Aorta (tissue), 5 donors: ENCODE data around the gene FBXO48. TPM values are rescaled to one million over a fixed set of nuclear protein-coding genes. Genes with fewer than 3 reads are reported as not detected.
"Not testable (repeated sequence)": the region's sequence is repeated elsewhere in the genome, so short reads cannot be mapped to it uniquely, and the experiment has no call there.

ENCODE experiments used
- ATAC-seq: fragments of 200-7000 bp; cut with Tn5 transposase; one replicate; pipeline ENCODE4 v1.9.1; 2022; ENCODE audit warnings: moderate library complexity; ENCODE audit not compliant: low FRiP score
- DNase-seq, 2 donors: peaks; one replicate each; pipeline ENCODE4 v3.0.0-alpha.2; 2020
- H3K27ac ChIP-seq, 2 donors: one replicate each; pipeline ENCODE4 v1.5.1; 2013; ENCODE audit warnings: low read length in 2 of 2, mild to moderate bottlenecking in 2 of 2, moderate library complexity in 2 of 2, control low read depth in 1 of 2, inconsistent platforms in 1 of 2, low read depth in 1 of 2
- H3K27me3 ChIP-seq, 2 donors: one replicate each; pipeline ENCODE4 v1.6.1; 2013; ENCODE audit warnings: control low read depth in 1 of 2, low read length in 1 of 2, mild to moderate bottlenecking in 1 of 2, moderate library complexity in 1 of 2; ENCODE audit not compliant: insufficient read depth in 2 of 2, control insufficient read depth in 1 of 2
- H3K36me3 ChIP-seq, 2 donors: one replicate each; pipeline ENCODE4 v1.6.1; 2013; ENCODE audit warnings: control low read depth in 1 of 2, low read length in 1 of 2, mild to moderate bottlenecking in 1 of 2; ENCODE audit not compliant: insufficient read depth in 2 of 2, control insufficient read depth in 1 of 2
- H3K4me1 ChIP-seq, 2 donors: one replicate each; pipeline ENCODE4 v1.6.1; 2013; ENCODE audit warnings: low read length in 2 of 2, control low read depth in 1 of 2, mild to moderate bottlenecking in 1 of 2, moderate library complexity in 1 of 2; ENCODE audit not compliant: insufficient read depth in 2 of 2, control insufficient read depth in 1 of 2
- H3K4me3 ChIP-seq, 2 donors: one replicate each; pipeline ENCODE4 v1.5.1; 2013; ENCODE audit warnings: low read length in 2 of 2, control low read depth in 1 of 2, mild to moderate bottlenecking in 1 of 2
- H3K9me3 ChIP-seq: one replicate; pipeline ENCODE4 v1.6.1; 2013; ENCODE audit warnings: mild to moderate bottlenecking, low read length; ENCODE audit not compliant: control insufficient read depth
- WGBS, 2 donors: extraction: QIAGEN DNeasy Blood & Tissue Kit; methylation state at CpG; one replicate each; pipeline ENCODE4 v1.1.7; 2013; 5-methylcytosine and 5-hydroxymethylcytosine counted together
- intact Hi-C, 2 donors: fragments of 100-400 bp; cut with DNase I; formaldehyde crosslinking; loops; one replicate each; pipeline versions ENCODE4 v1.14.2 to v1.15.0; 2022
- polyA plus RNA-seq, 2 donors: library from polyadenylated mRNA; stranded (reverse); fragments of 200-250 nt; gene quantifications; one replicate each; pipeline ENCODE4 v1.2.3, GENCODE V29; 2013
- total RNA-seq, 2 donors: library from RNA; stranded (reverse); fragmentation: NEBNext Ultra II Directional; extraction: Animal tissue kit (Norgen Biotek cat#: 25700); gene quantifications; one replicate each; pipeline ENCODE4 v1.2.1, GENCODE V29; 2021
- donor health status: healthy with polysubstance abuse.
- donor health status: Bipolar disorder and iron deficiency.
- donor health status: DM: no; HTN: no; CAD: no.
- donor health status: DM: no; HTN: no; CAD: no.
- donor health status: DM: yes; HTN: yes; CAD: no.

The FBXO48 gene
- total and polyA plus RNA-seq, 4 donors: 0.43 to 1.5 (median 1.1) TPM

- H3K4me3 ChIP-seq: no peak overlapping the region
- H3K4me1 ChIP-seq: no peaks in the 10 kb centered on the region
- no peak overlapping the region for H3K27ac ChIP-seq
- 66 to 73% methylated on average over 5 of the region's 5 CpGs for WGBS, 2 donors
- no peak for DNase-seq
- no peak for ATAC-seq
- H3K9me3 ChIP-seq: no peaks in the 10 kb centered on the region
- no peaks in the 10 kb centered on the region for H3K36me3 ChIP-seq
- intact Hi-C loops: no loop called here
- H3K27me3 ChIP-seq: no peaks in the 10 kb centered on the region
Measured at GRCh38 chr2:68452158-68452900, 14.8 kb downstream of the FBXO48 start.

- intact Hi-C loops: no loop called here
- ATAC-seq: peak; percentile 70
- 94% methylated on average over 24 of the region's 24 CpGs for WGBS, 2 donors
Measured at GRCh38 chr2:68448671-68449653, 18.1 kb downstream of the FBXO48 start.

GRCh38 chr2:68447118-68447517, 20.0 kb downstream of the FBXO48 start:
- intact Hi-C loops: no loop called here
- Histone ChIP-seq H3K36me3 (no peaks in the 10 kb centered on the region), H3K4me1 (no peaks in the 10 kb centered on the region), H3K27ac (no peak overlapping the region), H3K9me3 (no peaks in the 10 kb centered on the region), H3K27me3 (no peaks in the 10 kb centered on the region), H3K4me3 (no peak overlapping the region)
- 91 to 93% methylated on average over 16 of the region's 16 CpGs for WGBS, 2 donors
- DNase-seq: no peak
- no peak for ATAC-seq

More at GRCh38 chr2:68448671-68449653, 18.1 kb downstream of the FBXO48 start:
- H3K27me3 ChIP-seq: no peaks in the 10 kb centered on the region
- H3K4me1 ChIP-seq: no peaks in the 10 kb centered on the region
- H3K27ac ChIP-seq: no peak overlapping the region
- H3K9me3 ChIP-seq: no peaks in the 10 kb centered on the region
- no peaks in the 10 kb centered on the region for H3K36me3 ChIP-seq
- peak in 1 of 2 donors; percentile 51 for DNase-seq
- no peak overlapping the region for H3K4me3 ChIP-seq

- intact Hi-C loops, ATAC-seq, H3K27me3 ChIP-seq, H3K4me3 ChIP-seq, H3K9me3 ChIP-seq, H3K36me3 ChIP-seq, H3K27ac ChIP-seq, H3K4me1 ChIP-seq, DNase-seq: not testable (repeated sequence)
- 90 to 100% methylated on average over 1 to 3 of the region's 3 CpGs for WGBS, 2 donors
Measured at GRCh38 chr2:68446425-68446824, 20.7 kb downstream of the FBXO48 start.

- Histone ChIP-seq H3K9me3 (no peaks in the 10 kb centered on the region), H3K4me3 (no peak overlapping the region), H3K4me1 (peaks cover 0 to 2% of the 10 kb centered on the region in 2 donors), H3K36me3 (no peaks in the 10 kb centered on the region), H3K27me3 (no peaks in the 10 kb centered on the region), H3K27ac (no peak overlapping the region)
- DNase-seq: no peak
- intact Hi-C loops: loop anchor here (2.0 to 5.0 kb wide), 3 partner anchors 79 to 320 kb away; no protein-coding TSS in a partner anchor
- no peak for ATAC-seq
- WGBS, 2 donors: 69 to 78% methylated on average over 2 of the region's 2 CpGs
Measured at GRCh38 chr2:68441994-68442322, 25.1 kb downstream of the FBXO48 start.

GRCh38 chr2:68441179-68441993, 25.7 kb downstream of the FBXO48 start:
- peak; percentile 87 for DNase-seq

GRCh38 chr2:68438455-68439303, 28.4 kb downstream of the FBXO48 start:
- no peak overlapping the region for H3K4me3 ChIP-seq
- WGBS, 2 donors: 88 to 89% methylated on average over 7 of the region's 7 CpGs
- H3K9me3 ChIP-seq: no peaks in the 10 kb centered on the region
- no peaks in the 10 kb centered on the region for H3K27me3 ChIP-seq
- H3K36me3 ChIP-seq: no peaks in the 10 kb centered on the region
- intact Hi-C loops: loop anchor here in 1 of 2 donors (10.0 kb wide), 1 partner anchor 244 kb away; no protein-coding TSS in a partner anchor
- H3K4me1 ChIP-seq: peaks cover 0 to 4% of the 10 kb centered on the region in 2 donors
- DNase-seq: peak in 1 of 2 donors; percentile 51
- ATAC-seq: no peak
- no peak overlapping the region for H3K27ac ChIP-seq

More at GRCh38 chr2:68441179-68441993, 25.7 kb downstream of the FBXO48 start:
- whole genome bisulfite sequencing, 2 donors: 20 to 22% methylated on average over 6 of the region's 6 CpGs
- Histone ChIP-seq H3K36me3 (no peaks in the 10 kb centered on the region), H3K4me1 (peaks cover 0 to 3% of the 10 kb centered on the region in 2 donors), H3K9me3 (no peaks in the 10 kb centered on the region), H3K27me3 (no peaks in the 10 kb centered on the region), H3K27ac (peak overlapping the region in 1 of 2 donors; percentile 28), H3K4me3 (no peak overlapping the region)
- ATAC-seq: peak; percentile 95
- intact Hi-C loops: loop anchor here (2.0 to 5.0 kb wide), 3 partner anchors 79 to 319 kb away; no protein-coding TSS in a partner anchor
